Right lobe of liver (tissue), 6 donors: ENCODE measurements around the gene PPFIA3. TPM values are rescaled to one million over a fixed set of nuclear protein-coding genes. Genes with fewer than 3 reads are reported as not detected.

ENCODE experiments used
- ATAC-seq, 4 donors: fragments of 200-7000 bp; cut with Tn5 transposase; one replicate each; pipeline ENCODE4 v1.9.1; 2020; ENCODE audit warnings: mild to moderate bottlenecking in 4 of 4, moderate library complexity in 4 of 4
- DNase-seq, 3 donors: peaks; one replicate each; pipeline ENCODE4 v3.0.0-alpha.2; 2020
- H3K27ac ChIP-seq, 3 donors: fragments of 200-600 bp; one replicate each; pipeline ENCODE4 v1.8.0; 2022
- H3K27me3 ChIP-seq, 2 donors: fragments of 200-600 bp; one replicate each; pipeline ENCODE4 v1.8.0; 2022
- H3K36me3 ChIP-seq, 4 donors: fragments of 200-600 bp; sonication (generic) in 1 of 4; one replicate each; pipeline versions ENCODE4 v1.5.1 to v1.8.0; 2017 to 2022; ENCODE audit warnings: control low read depth in 1 of 4
- H3K4me1 ChIP-seq, 4 donors: fragments of 200-600 bp; sonication (generic) in 1 of 4; one replicate each; pipeline versions ENCODE4 v1.5.1 to v1.8.0; 2017 to 2022; ENCODE audit warnings: control low read depth in 1 of 4
- H3K4me3 ChIP-seq, 3 donors: fragments of 200-600 bp; one replicate each; pipeline ENCODE4 v1.8.0; 2022
- H3K9me3 ChIP-seq, 4 donors: fragments of 200-600 bp; sonication (generic) in 1 of 4; one replicate each; pipeline versions ENCODE4 v1.5.1 to v1.8.0; 2017 to 2022; ENCODE audit warnings: control low read depth in 1 of 4
- CTCF ChIP-seq, 4 donors: fragments of 200-600 bp in 3 of 4; fragments of 450-650 bp in 1 of 4; IDR thresholded peaks; one replicate each; pipeline versions ENCODE4 v1.5.1 to v1.8.0; 2016 to 2022; ENCODE audit warnings: antibody characterized with exemption in 4 of 4, mild to moderate bottlenecking in 2 of 4
- POLR2A ChIP-seq: fragments of 450-650 bp; IDR thresholded peaks from one replicate; pipeline ENCODE4 v1.6.1; 2017; ENCODE audit warnings: antibody characterized with exemption, mild to moderate bottlenecking
- WGBS: methylation state at CpG from one replicate; pipeline ENCODE4 v1.1.6; 2018; ENCODE audit warnings: low coverage, low lambda C conversion rate; ENCODE audit not compliant: insufficient coverage; ENCODE audit errors: missing lambda C conversion rate; 5-methylcytosine and 5-hydroxymethylcytosine counted together
- intact Hi-C, 2 donors: fragments of 100-400 bp; cut with DNase I; formaldehyde crosslinking; loops; one replicate each; pipeline versions ENCODE4 v1.11.2 to v1.14.1; 2022
- total RNA-seq, 6 experiments: library from RNA; depleted of rRNA in 2 of 6; stranded (reverse); fragments of >200 nt in 2 of 6; fragmentation: NEBNext Ultra II Directional in 3 of 6; extraction: Animal tissue kit (Norgen Biotek cat#: 25700) in 3 of 6; gene quantifications; one replicate each; pipeline versions ENCODE4 v1.1.0 to v1.2.4, GENCODE V29; 2016 to 2023
- donor health status: DM: no; HTN: yes; CAD: no.
- donor health status: DM: no; HTN: no; CAD: no.
- donor health status: DM: no; HTN: no; CAD: no.
- donor health status: DM: no; HTN: yes; CAD: no.
- donor health status: DM: no; HTN: yes; CAD: no.

Gene PPFIA3
- total RNA-seq, 6 experiments from 2014 or later: 1.8 to 6.6 (median 3.1) TPM

DNA sequence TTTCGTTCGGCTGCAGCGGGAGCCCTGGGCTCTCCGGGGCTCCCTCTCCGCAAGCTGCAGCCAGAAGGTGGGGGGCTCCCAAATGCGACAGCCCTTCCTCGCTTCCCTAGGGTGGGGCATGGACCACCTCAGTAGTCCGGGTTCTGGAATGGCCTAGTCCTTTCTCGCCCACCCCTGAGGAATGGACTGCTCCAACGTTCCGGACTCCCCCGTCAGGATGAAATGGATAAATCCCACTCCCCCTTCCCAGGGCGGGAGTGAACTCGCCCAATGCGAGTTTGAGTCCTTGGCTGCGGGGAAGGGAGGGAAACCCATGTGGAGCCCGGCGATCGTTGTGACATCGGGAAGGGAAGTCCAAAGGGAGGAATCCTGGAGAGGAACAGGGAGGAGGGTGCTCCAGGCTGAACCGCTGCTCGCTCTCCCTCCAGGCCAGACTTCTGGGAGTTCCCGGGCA is 30.3 kb downstream of the PPFIA3 start:
- ATAC-seq: peak; percentile 29 to 41 (median 34)

GRCh38 chr19:49150106-49150943 is 31.0 kb downstream of the PPFIA3 start:
- Histone ChIP-seq H3K9me3 (no peaks in the 10 kb centered on the region), H3K27ac (peak overlapping the region; percentile 86 to 93 (median 88)), H3K36me3 (no peaks in the 10 kb centered on the region), H3K4me1 (peaks cover 0 to 14% (median 2%) of the 10 kb centered on the region in 4 donors), H3K27me3 (no peaks in the 10 kb centered on the region), H3K4me3 (peak overlapping the region; percentile 68 to 73 (median 69))
- ATAC-seq: peak; percentile 79 to 88 (median 86)
- under 1% methylated on average over 23 of the region's 75 CpGs for WGBS
- peak; percentile 90 to 95 (median 93) for DNase-seq
- TF ChIP-seq POLR2A: peak; percentile 82
- TF ChIP-seq CTCF (IDR thresholded peaks at IDR 0.05): no peak
- intact Hi-C loops: no loop called here

More for the DNA sequence above, 30.3 kb downstream of the PPFIA3 start:
- no peaks in the 10 kb centered on the region for H3K36me3 ChIP-seq
- TF ChIP-seq POLR2A (no peak), CTCF (IDR thresholded peaks at IDR 0.05) (no peak)
- peak overlapping the region; percentile 86 to 93 (median 88) for H3K27ac ChIP-seq
- H3K4me1 ChIP-seq: peaks cover 0 to 14% (median 2%) of the 10 kb centered on the region in 4 donors
- intact Hi-C loops: no loop called here
- DNase-seq: peak in 2 of 3 donors; percentile 46 to 74
- no peaks in the 10 kb centered on the region for H3K27me3 ChIP-seq
- H3K4me3 ChIP-seq: peak overlapping the region; percentile 68 to 73 (median 69)
- 2% methylated on average over 10 of the region's 23 CpGs for WGBS
- H3K9me3 ChIP-seq: no peaks in the 10 kb centered on the region

DNA sequence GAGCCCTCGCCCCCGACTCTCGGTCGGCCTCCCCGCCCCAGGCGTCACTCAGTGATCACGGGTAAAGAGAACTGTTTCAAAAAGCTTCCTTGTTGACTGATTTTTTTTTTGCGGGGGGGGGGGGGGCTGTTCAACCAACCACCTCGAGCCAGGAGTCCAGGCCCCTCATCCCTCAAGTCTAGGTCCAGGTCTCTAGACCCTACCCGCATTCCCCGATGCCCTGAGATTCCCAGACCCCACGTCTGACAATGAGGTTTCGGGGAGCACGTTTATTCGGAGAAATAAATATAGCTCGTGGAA is 31.6 kb downstream of the PPFIA3 start:
- Histone ChIP-seq H3K27me3 (no peaks in the 10 kb centered on the region), H3K9me3 (no peaks in the 10 kb centered on the region), H3K36me3 (no peaks in the 10 kb centered on the region), H3K4me1 (peaks cover 0 to 14% (median 2%) of the 10 kb centered on the region in 4 donors), H3K27ac (peak overlapping the region; percentile 86 to 93 (median 88)), H3K4me3 (peak overlapping the region; percentile 68 to 73 (median 69))
- intact Hi-C loops: no loop called here
- DNase-seq (no peak), ATAC-seq (no peak)
- WGBS: 23% methylated on average over 5 of the region's 16 CpGs
- no peak for TF ChIP-seq CTCF (IDR thresholded peaks at IDR 0.05)
- no peak for TF ChIP-seq POLR2A

DNA sequence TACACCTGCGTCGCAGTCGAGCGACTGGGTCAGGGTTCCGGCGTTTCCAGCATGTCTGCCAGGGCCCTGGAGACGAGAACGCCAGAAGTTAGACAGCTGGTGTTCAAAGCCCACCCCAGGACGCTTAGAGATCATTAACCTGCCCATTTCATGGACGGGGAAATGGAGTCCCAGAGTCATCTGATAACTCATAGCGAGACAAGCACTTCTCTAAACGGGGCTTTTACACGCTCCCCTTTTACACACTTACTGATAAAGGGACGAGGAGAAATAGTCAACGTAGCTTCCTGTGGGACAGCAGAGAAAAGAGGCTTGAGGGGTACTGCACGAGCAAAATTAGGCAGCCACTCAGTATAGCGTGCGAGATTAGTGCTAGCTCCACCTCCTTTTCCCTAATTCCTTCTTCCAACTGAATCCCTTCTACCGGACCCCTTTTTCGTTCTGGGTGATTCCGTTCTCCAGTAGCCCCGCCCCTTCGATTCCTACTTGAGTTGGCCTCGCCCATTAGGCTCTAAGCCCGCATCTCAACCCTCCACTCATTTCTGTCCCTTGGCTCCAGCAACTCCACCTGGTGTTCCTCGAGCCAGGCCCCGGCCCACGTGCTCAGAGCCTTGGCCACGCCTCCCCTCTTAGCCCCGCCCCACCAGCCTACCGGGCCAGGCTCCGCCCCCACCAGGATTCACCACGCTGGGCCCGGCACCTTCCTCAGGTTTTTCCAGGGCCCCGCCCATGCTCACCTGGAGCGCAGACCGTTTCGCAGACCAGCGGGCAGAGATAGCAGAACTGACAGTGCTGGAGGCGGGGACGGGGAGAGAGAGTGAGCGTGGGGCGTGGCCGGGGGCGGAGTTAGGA is 32.1 kb downstream of the PPFIA3 start:
- no peaks in the 10 kb centered on the region for H3K27me3 ChIP-seq
- TF ChIP-seq CTCF (IDR thresholded peaks at IDR 0.05) (no peak), POLR2A (no peak)
- peak; percentile 1 to 5 (median 2) for ATAC-seq
- H3K9me3 ChIP-seq: no peaks in the 10 kb centered on the region
- WGBS: 13% methylated on average over 34 of the region's 45 CpGs
- H3K36me3 ChIP-seq: no peaks in the 10 kb centered on the region
- intact Hi-C loops: no loop called here
- DNase-seq: peak; percentile 63 to 80 (median 78)
- H3K27ac ChIP-seq: peak overlapping the region in 1 of 3 donors; percentile 88
- H3K4me3 ChIP-seq: no peak overlapping the region
- peaks cover 0 to 14% (median 2%) of the 10 kb centered on the region in 4 donors for H3K4me1 ChIP-seq
